ENCODE results near the gene PDE8A. TPM values are rescaled to one million over a fixed set of nuclear protein-coding genes. Genes with fewer than 3 reads are reported as not detected.

Gene PDE8A
- total RNA-seq, 4 donors from 2014 or later, result 14.0 to 28.6 (median 22.2) TPM

DNA sequence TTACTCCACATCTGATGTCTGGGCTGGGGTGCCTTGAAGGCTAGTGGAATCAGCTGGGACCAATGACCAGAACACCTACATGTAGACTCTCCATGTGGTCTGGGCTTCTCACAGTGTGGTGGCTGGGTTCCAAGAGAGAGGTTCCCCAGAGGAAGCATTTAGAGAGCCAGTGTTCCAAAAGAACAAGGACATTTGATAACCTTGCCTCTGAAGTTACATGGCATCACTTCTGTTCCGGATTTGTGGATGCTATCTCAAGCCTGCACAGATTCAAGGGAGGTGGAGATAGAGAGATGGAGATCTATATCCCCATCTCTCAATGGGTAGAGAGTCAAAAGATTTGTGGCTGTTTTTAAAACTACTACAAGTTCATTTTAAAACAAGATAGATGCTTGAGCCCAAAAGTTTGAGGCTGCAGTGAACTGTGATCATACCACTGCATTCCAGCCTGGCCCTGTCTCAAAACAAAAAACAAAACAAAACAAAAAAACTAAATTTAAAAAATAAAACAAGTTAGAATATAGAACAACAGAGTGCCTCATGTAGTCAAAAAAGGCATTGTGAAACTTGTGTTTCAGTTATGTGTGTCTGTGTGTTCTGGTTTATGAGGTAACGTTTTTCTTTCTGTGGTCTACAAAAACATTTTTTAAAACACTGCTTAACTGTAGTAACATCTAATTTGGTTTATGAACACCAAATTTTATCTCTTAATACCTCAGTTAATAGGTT is 44.8 kb downstream of the PDE8A start:
- Histone ChIP-seq H3K9me3 (no peaks in the 10 kb centered on the region), H3K36me3 (no peaks in the 10 kb centered on the region), H3K27me3 (no peaks in the 10 kb centered on the region), H3K4me1 (peaks cover 11 to 60% (median 35%) of the 10 kb centered on the region in 3 donors), H3K27ac (peak overlapping the region in 2 of 4 donors; percentile 12 to 27), H3K4me3 (no peak overlapping the region)
- TF ChIP-seq, protein P1, sequence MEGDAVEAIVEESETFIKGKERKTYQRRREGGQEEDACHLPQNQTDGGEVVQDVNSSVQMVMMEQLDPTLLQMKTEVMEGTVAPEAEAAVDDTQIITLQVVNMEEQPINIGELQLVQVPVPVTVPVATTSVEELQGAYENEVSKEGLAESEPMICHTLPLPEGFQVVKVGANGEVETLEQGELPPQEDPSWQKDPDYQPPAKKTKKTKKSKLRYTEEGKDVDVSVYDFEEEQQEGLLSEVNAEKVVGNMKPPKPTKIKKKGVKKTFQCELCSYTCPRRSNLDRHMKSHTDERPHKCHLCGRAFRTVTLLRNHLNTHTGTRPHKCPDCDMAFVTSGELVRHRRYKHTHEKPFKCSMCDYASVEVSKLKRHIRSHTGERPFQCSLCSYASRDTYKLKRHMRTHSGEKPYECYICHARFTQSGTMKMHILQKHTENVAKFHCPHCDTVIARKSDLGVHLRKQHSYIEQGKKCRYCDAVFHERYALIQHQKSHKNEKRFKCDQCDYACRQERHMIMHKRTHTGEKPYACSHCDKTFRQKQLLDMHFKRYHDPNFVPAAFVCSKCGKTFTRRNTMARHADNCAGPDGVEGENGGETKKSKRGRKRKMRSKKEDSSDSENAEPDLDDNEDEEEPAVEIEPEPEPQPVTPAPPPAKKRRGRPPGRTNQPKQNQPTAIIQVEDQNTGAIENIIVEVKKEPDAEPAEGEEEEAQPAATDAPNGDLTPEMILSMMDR (IDR thresholded peaks at IDR 0.05), result no peak
- no peak for TF ChIP-seq POLR2A (IDR thresholded peaks at IDR 0.05)
- WGBS, 2 donors, result 76 to 77% methylated on average over 2 of the region's 2 CpGs
- DNase-seq, result no peak
- intact Hi-C loops (cut with DNase I), result no loop called here

DNA sequence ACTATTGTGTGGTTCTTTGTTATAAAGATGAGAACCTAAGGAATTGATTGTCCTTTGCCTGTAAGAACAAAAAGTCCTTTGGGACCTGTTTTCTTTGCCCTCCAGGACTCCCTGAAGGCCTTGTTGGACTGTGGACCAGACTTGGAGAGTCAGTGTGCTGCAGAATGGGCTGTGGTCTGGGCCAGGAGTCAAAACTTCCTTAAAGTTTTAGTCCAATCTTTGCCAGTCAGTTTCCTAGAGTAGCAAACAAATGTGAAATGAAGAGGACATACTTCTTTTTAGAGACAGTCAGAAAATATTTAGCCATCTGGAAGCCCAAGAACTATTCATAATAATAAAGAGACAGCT is 45.4 kb downstream of the PDE8A start:
- H3K27ac ChIP-seq, result no peak overlapping the region
- no peaks in the 10 kb centered on the region for H3K9me3 ChIP-seq
- peaks cover 11 to 63% (median 35%) of the 10 kb centered on the region in 3 donors for H3K4me1 ChIP-seq
- no peak for DNase-seq
- H3K4me3 ChIP-seq, result no peak overlapping the region
- intact Hi-C loops (cut with DNase I), result no loop called here
- no peaks in the 10 kb centered on the region for H3K27me3 ChIP-seq
- H3K36me3 ChIP-seq, result no peaks in the 10 kb centered on the region
- TF ChIP-seq POLR2A (IDR thresholded peaks at IDR 0.05), result no peak
- TF ChIP-seq, protein P1 (IDR thresholded peaks at IDR 0.05), result no peak

DNA sequence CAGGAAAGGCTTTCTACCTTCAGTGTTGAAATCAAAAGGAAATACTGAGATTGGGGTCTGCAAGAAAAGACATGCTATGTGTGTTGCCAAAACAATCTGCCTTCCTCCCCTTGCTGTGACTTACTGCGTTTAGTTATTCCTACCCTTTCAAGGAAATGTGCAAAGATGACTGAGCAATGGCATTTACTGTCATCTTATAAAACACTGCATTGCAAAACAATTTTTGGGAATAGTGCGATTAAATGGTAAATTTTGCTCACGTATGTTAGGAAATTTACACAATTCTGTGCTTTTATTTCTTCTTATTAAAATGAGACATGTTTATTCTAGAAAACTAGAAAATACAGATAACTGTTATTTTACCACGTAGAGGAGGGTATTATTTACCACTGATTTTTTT is 45.8 kb downstream of the PDE8A start:
- Histone ChIP-seq H3K4me3 (no peak overlapping the region), H3K27me3 (no peaks in the 10 kb centered on the region), H3K4me1 (peaks cover 11 to 67% (median 35%) of the 10 kb centered on the region in 3 donors), H3K36me3 (no peaks in the 10 kb centered on the region), H3K9me3 (no peaks in the 10 kb centered on the region), H3K27ac (no peak overlapping the region)
- DNase-seq, result no peak
- TF ChIP-seq POLR2A (IDR thresholded peaks at IDR 0.05), result no peak
- TF ChIP-seq, protein P1 (IDR thresholded peaks at IDR 0.05), result no peak
- 60 to 62% methylated on average over 4 of the region's 4 CpGs for WGBS, 2 donors
- intact Hi-C loops (cut with DNase I), result no loop called here

DNA sequence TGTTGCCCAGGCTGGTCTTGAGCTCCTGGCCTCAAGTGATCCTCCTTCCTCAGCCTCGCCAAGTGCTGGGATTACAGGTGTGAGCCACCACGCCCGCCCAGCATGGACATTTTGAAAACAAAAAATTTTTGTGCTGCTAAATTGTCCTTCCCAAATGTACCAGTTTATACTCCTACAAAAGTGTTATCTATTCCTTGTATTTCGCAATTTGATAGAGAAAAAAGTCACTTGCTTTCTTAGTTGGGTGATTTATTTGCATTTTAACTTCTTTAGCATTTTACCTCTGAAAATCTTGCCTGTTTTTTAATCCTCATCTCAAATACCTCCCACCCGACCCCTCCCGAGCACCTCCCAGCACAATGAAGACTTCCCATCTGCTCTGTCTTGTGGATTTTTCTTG is 46.8 kb downstream of the PDE8A start:
- TF ChIP-seq POLR2A (IDR thresholded peaks at IDR 0.05), result no peak
- TF ChIP-seq, protein P1 (IDR thresholded peaks at IDR 0.05), result no peak
- H3K4me1 ChIP-seq, result peaks cover 11 to 69% (median 32%) of the 10 kb centered on the region in 3 donors
- no peak overlapping the region for H3K4me3 ChIP-seq
- intact Hi-C loops (cut with DNase I), result no loop called here
- no peaks in the 10 kb centered on the region for H3K9me3 ChIP-seq
- WGBS, 2 donors, result 88 to 94% methylated on average over 6 of the region's 6 CpGs
- DNase-seq, result no peak
- no peaks in the 10 kb centered on the region for H3K27me3 ChIP-seq
- H3K27ac ChIP-seq, result no peak overlapping the region
- no peaks in the 10 kb centered on the region for H3K36me3 ChIP-seq

DNA sequence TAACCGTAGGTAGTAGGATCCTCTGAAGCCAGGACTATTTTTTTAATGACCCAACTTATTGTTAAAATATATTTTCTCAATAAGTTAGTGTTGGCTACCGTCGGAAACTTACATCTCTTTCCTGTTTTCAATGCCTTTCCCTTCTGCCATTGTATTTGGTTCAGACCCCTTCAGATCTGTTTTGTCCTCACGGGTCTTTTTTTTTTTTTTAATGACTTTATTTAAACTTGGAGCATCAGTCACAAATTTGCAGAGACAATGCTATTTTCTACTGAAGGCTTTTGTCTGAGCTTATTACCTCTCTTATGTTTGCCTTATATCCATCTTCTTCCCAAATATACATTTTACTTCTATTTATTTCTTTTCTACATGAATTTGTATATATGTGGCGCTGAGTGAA is 47.6 kb downstream of the PDE8A start:
- no peak overlapping the region for H3K4me3 ChIP-seq
- 79 to 87% methylated on average over 5 of the region's 5 CpGs for WGBS, 2 donors

More for the DNA sequence above, 47.6 kb downstream of the PDE8A start:
- Histone ChIP-seq H3K36me3 (no peaks in the 10 kb centered on the region), H3K27ac (no peak overlapping the region), H3K4me1 (peaks cover 11 to 67% (median 28%) of the 10 kb centered on the region in 3 donors), H3K27me3 (no peaks in the 10 kb centered on the region), H3K9me3 (no peaks in the 10 kb centered on the region)
- intact Hi-C loops (cut with DNase I), result no loop called here
- no peak for TF ChIP-seq POLR2A (IDR thresholded peaks at IDR 0.05)
- TF ChIP-seq, protein P1 (IDR thresholded peaks at IDR 0.05), result no peak
- DNase-seq, result no peak
